GM18511 (cell line): ENCODE data around the gene CREB3L2.
A peak's percentile ranks its signal among the peaks of the same experiment; 100 is the strongest.
"Not testable (repeated sequence)": the region's sequence is repeated elsewhere in the genome, so short reads cannot be mapped to it uniquely, and the experiment has no call there.

Experiments used
- ATAC-seq: cut with Tn5 transposase; IDR thresholded peaks from one replicate; pipeline ENCODE4 v1.9.1; 2021; ENCODE audit warnings: mild to moderate bottlenecking, moderate library complexity; ENCODE audit not compliant: unreplicated experiment

The CREB3L2 gene

GRCh38 chr7:138014201-138014600, 12.3 kb upstream of the CREB3L2 start:
- not testable (repeated sequence) for ATAC-seq

- ATAC-seq, result peak; percentile 13
Measured at GRCh38 chr7:138009350-138009653, 7.4 kb upstream of the CREB3L2 start.

- ATAC-seq, result peak; percentile 78
Measured at GRCh38 chr7:138008588-138009349, 6.9 kb upstream of the CREB3L2 start.

- ATAC-seq, result no peak
Measured at GRCh38 chr7:138008019-138008587, 6.2 kb upstream of the CREB3L2 start.

GRCh38 chr7:138006106-138006505, 4.2 kb upstream of the CREB3L2 start:
- no peak for ATAC-seq

- ATAC-seq, result no peak
Measured at GRCh38 chr7:138004936-138005335, 3.0 kb upstream of the CREB3L2 start.

- ATAC-seq, result no peak
Measured at GRCh38 chr7:138004046-138004445, 2.2 kb upstream of the CREB3L2 start.

GRCh38 chr7:138002828-138003189, 923 bp upstream of the CREB3L2 start:
- ATAC-seq, result no peak

- peak; percentile 95 for ATAC-seq
Measured at GRCh38 chr7:138002096-138002827, 376 bp upstream of the CREB3L2 start.

- no peak for ATAC-seq
Measured at GRCh38 chr7:138000081-138000701, 1.7 kb downstream of the CREB3L2 start.

GRCh38 chr7:137999496-138000080, 2.3 kb downstream of the CREB3L2 start:
- ATAC-seq, result no peak

- no peak for ATAC-seq
Measured at GRCh38 chr7:137998250-137998649, 3.6 kb downstream of the CREB3L2 start.

- ATAC-seq, result no peak
Measured at GRCh38 chr7:137996871-137997270, 5.0 kb downstream of the CREB3L2 start.

GRCh38 chr7:137996386-137996851, 5.5 kb downstream of the CREB3L2 start:
- no peak for ATAC-seq

GRCh38 chr7:137994216-137994615, 7.7 kb downstream of the CREB3L2 start:
- no peak for ATAC-seq

- no peak for ATAC-seq
Measured at GRCh38 chr7:137993395-137993743, 8.5 kb downstream of the CREB3L2 start.

- ATAC-seq, result peak; percentile 56
Measured at GRCh38 chr7:137992550-137993394, 9.1 kb downstream of the CREB3L2 start.

GRCh38 chr7:137992104-137992549, 9.8 kb downstream of the CREB3L2 start:
- ATAC-seq, result no peak

GRCh38 chr7:137990251-137990941, 11.5 kb downstream of the CREB3L2 start:
- ATAC-seq, result no peak

- no peak for ATAC-seq
Measured at GRCh38 chr7:137989590-137989989, 12.3 kb downstream of the CREB3L2 start.
